K562 (cell line): ENCODE measurements around the gene ZNF81. TPM values are rescaled to one million over a fixed set of nuclear protein-coding genes. Genes with fewer than 3 reads are reported as not detected.
A peak's percentile ranks its signal among the peaks of the same experiment; 100 is the strongest.

Experiments used
- ATAC-seq: fragments of 200-7000 bp; cut with Tn5 transposase; 3 replicates; pipeline ENCODE4 v1.9.1; 2020; ENCODE audit warnings: moderate library complexity
- BruUV-seq: library from RNA; stranded (reverse); fragments of 400-500 nt; replicated peaks from 2 replicates; lab custom pipeline; 2021; lab: Mats Ljungman, UMichigan
- CTCF ChIA-PET: fragments of 300-600 bp; formaldehyde crosslinking; extraction: SDS; loops from one replicate; lab custom pipeline; 2021; ENCODE audit warnings: low intra/inter-chr PET ratio; lab: Yijun Ruan, JAX
- POLR2A ChIA-PET: fragments of 300-600, 350-650 bp; sonication (Branson Sonifier 250); formaldehyde crosslinking; extraction: SDS; loops from one replicate; lab custom pipeline; 2021; ENCODE audit warnings: antibody characterized with exemption, inconsistent platforms; lab: Yijun Ruan, JAX
- DNase-seq, 4 experiments: peaks; one replicate each; pipeline versions ENCODE4 v3.0.0 to v3.0.0-alpha.2; 2011 to 2018; ENCODE audit warnings: low spot score in 3 of 4, mixed read lengths in 3 of 4; ENCODE audit errors: extremely low read depth in 1 of 4
- FAIRE-seq: peaks from 2 replicates; lab custom pipeline; 2011; peaks lifted over from hg19 to GRCh38; lab: Jason Lieb, UNC
- H2AFZ ChIP-seq: 2 replicates; pipeline ENCODE4 v1.6.0; 2011; ENCODE audit warnings: low read depth, low read length, control low read depth, inconsistent platforms
- H3K27ac ChIP-seq: fragments of 200-600 bp; 3 replicates; pipeline ENCODE4 v1.8.0; 2011; ENCODE audit warnings: low read depth, mild to moderate bottlenecking, control low read depth, inconsistent platforms, low read length, moderate library complexity, mixed read lengths; ENCODE audit errors: extremely low read depth
- H3K27me3 ChIP-seq, 2 experiments: fragments of 300-600 bp in 1 of 2; 2 replicates in 1 of 2; 3 replicates in 1 of 2; pipeline versions ENCODE4 v1.6.0 to v1.8.0; 2011; ENCODE audit warnings: inconsistent platforms in 2 of 2, low read length in 2 of 2, mild to moderate bottlenecking in 1 of 2, mixed read lengths in 1 of 2, moderate library complexity in 1 of 2; ENCODE audit not compliant: control insufficient read depth in 2 of 2, insufficient read depth in 2 of 2
- H3K36me3 ChIP-seq: fragments of 300-600 bp; 3 replicates; pipeline ENCODE4 v1.8.0; 2011; ENCODE audit warnings: mild to moderate bottlenecking, low read length, inconsistent platforms; ENCODE audit not compliant: control insufficient read depth, insufficient read depth
- H3K4me1 ChIP-seq, 2 experiments: fragments of 200-600 bp in 1 of 2; replicated peaks in 1 of 2; 2 replicates in 1 of 2; 3 replicates in 1 of 2; pipeline versions ENCODE4 v1.5.1 to v1.8.0; 2011; ENCODE audit warnings: inconsistent platforms in 2 of 2, low read length in 2 of 2, mild to moderate bottlenecking in 1 of 2, mixed read lengths in 1 of 2, moderate library complexity in 1 of 2; ENCODE audit not compliant: control insufficient read depth in 2 of 2, insufficient read depth in 2 of 2
- H3K4me2 ChIP-seq: 2 replicates; pipeline ENCODE4 v1.6.1; 2011; ENCODE audit warnings: low read length, control low read depth, inconsistent platforms, mixed read lengths; ENCODE audit not compliant: insufficient read depth
- H3K4me3 ChIP-seq: fragments of 200-600 bp; sonication (generic), shearing (Covaris generic); 2 replicates; pipeline ENCODE4 v1.5.1; 2016; ENCODE audit warnings: control low read depth, inconsistent platforms
- H3K79me2 ChIP-seq: fragments of 200-600 bp; 3 replicates; pipeline ENCODE4 v1.8.0; 2011; ENCODE audit warnings: low read length, inconsistent platforms; ENCODE audit not compliant: control insufficient read depth, insufficient read depth
- H3K9ac ChIP-seq, 2 experiments: 2 replicates each; pipeline versions ENCODE4 v1.6.0 to v1.6.1; 2011; ENCODE audit warnings: low read depth in 2 of 2, low read length in 2 of 2, control low read depth in 1 of 2, inconsistent platforms in 1 of 2, mild to moderate bottlenecking in 1 of 2, mixed read lengths in 1 of 2; ENCODE audit not compliant: insufficient read depth in 1 of 2
- H3K9me1 ChIP-seq: one replicate; pipeline ENCODE4 v1.6.0; 2011; ENCODE audit warnings: inconsistent platforms, mild to moderate bottlenecking, low read length, moderate library complexity; ENCODE audit not compliant: control insufficient read depth, insufficient read depth
- H3K9me3 ChIP-seq: replicated peaks from 2 replicates; pipeline ENCODE4 v1.5.1; 2011; ENCODE audit warnings: low read depth, low read length, inconsistent platforms; ENCODE audit not compliant: control insufficient read depth, insufficient read depth
- H4K20me1 ChIP-seq: replicated peaks from 2 replicates; pipeline ENCODE4 v1.6.1; 2011; ENCODE audit warnings: low read length, inconsistent platforms, mixed read lengths; ENCODE audit not compliant: control insufficient read depth, insufficient read depth
- NCOR1 ChIP-seq: fragments of 450-650 bp; IDR thresholded peaks from 2 replicates; pipeline ENCODE4 v1.6.1; 2016; ENCODE audit warnings: mild to moderate bottlenecking, moderate library complexity
- ZBTB8A ChIP-seq: fragments of 450-650 bp; IDR thresholded peaks from 2 replicates; pipeline ENCODE4 v1.6.1; 2018; ENCODE audit warnings: mild to moderate bottlenecking, moderate library complexity; ENCODE audit not compliant: partially characterized antibody
- ZNF133 ChIP-seq: fragments of 250-450 bp; sonication (Bioruptor Pico); IDR thresholded peaks from 2 replicates; pipeline ENCODE4 v1.4.0; 2020; ENCODE audit warnings: mild to moderate bottlenecking
- ZNF174 ChIP-seq: fragments of 250-450 bp; sonication (Bioruptor Pico); IDR thresholded peaks from 2 replicates; pipeline ENCODE4 v1.4.0; 2020; ENCODE audit warnings: mild to moderate bottlenecking
- ZNF282 ChIP-seq: sonication (generic); formaldehyde crosslinking; IDR thresholded peaks from 2 replicates; pipeline ENCODE4 v1.8.1; 2023; ENCODE audit warnings: missing genetic modification reagents
- WGBS: fragments of 100-300 bp; shearing (Covaris generic); methylation state at CpG from one replicate; pipeline ENCODE4 v1.1.6; 2016; ENCODE audit warnings: low coverage, mixed read lengths; ENCODE audit not compliant: insufficient coverage; ENCODE audit errors: missing lambda C conversion rate; 5-methylcytosine and 5-hydroxymethylcytosine counted together
- in situ Hi-C: fragments of 300-500 bp; cut with MboI; formaldehyde crosslinking; loops from 4 replicates; pipeline ENCODE4 v1.15.0; 2018; ENCODE audit warnings: inconsistent platforms, mixed read lengths
- intact Hi-C: fragments of 100-400 bp; cut with micrococcal nuclease; formaldehyde crosslinking; loops from 2 replicates; pipeline ENCODE4 v1.14.2; 2022
- polyA plus RNA-seq, 8 experiments: library from polyadenylated mRNA; depleted of rRNA in 4 of 8; stranded (reverse) in 5 of 8; unstranded in 3 of 8; fragments of >200 nt; fragmentation: Nextera tagmentation in 2 of 8; fragmentation: Illumina TruSeq in 1 of 8; extraction: Ambion mirVana in 2 of 8; extraction: Trizol in 1 of 8; gene quantifications; 2 replicates each; pipeline versions ENCODE4 v1.2.1 to v1.2.3, GENCODE V29; 2011 to 2014; ENCODE audit warnings: inconsistent platforms in 1 of 8, missing spikeins in 1 of 8
- total RNA-seq, 7 experiments: library from RNA; depleted of rRNA in 6 of 7; stranded (reverse); fragments of >200 nt in 6 of 7; fragmentation: Illumina TruSeq in 2 of 7; extraction: Trizol in 2 of 7; gene quantifications; 2 replicates each; pipeline versions ENCODE4 v1.2.1 to v1.2.3, GENCODE V29; 2011 to 2021; ENCODE audit warnings: low replicate concordance in 1 of 7
- TF ChIP-seq, protein P1 (sequence below): fragments of 450-650 bp; IDR thresholded peaks from 2 replicates; pipeline ENCODE4 v1.6.1; 2018; ENCODE audit not compliant: partially characterized antibody

Gene ZNF81
- total and polyA plus RNA-seq, 9 of the 15 experiments (the other 6 are each of a cell fraction or from before 2014, with no cell fraction given) = 2.4 to 9.6 (median 4.9) TPM

DNA sequence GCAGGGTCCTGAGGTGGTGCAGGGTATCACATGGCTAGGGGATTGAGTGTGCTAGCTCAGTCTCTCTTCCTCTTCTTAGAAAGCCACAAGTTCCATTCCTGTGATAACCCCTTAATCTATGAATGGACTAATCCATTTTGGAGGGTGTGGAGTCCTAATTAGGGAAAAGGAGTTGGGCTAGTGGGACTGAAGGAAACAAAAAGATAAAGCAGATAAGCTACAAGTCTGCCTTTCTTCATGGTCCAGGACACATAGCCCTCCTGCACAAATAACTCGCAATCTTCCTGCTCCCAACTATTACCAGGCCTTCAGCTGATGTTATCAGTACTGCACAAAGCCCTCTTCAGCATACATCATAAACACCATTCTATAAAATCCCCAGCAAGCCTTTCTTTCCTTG lies 44.2 kb downstream of the ZNF81 start:
- Histone ChIP-seq H4K20me1 (no peaks in the 10 kb centered on the region), H3K9ac (no peak overlapping the region), H3K9me1 (no peaks in the 10 kb centered on the region), H3K4me3 (no peak overlapping the region), H3K4me1 (no peaks in the 10 kb centered on the region; a peak in 1 of 5 replicates), H3K27me3 (no peaks in the 10 kb centered on the region), H3K79me2 (no peaks in the 10 kb centered on the region), H3K36me3 (no peaks in the 10 kb centered on the region), H3K27ac (no peak overlapping the region)
- no peak for FAIRE-seq
- in situ Hi-C loops = no loop called here
- WGBS = no CpG with 5 or more reads among the region's 1 CpG
- ATAC-seq = no peak
- intact Hi-C loops = no loop called here
- DNase-seq = no peak
- ChIA-PET POLR2A (no interaction called here), CTCF (no interaction called here)
- TF ChIP-seq, protein P1, sequence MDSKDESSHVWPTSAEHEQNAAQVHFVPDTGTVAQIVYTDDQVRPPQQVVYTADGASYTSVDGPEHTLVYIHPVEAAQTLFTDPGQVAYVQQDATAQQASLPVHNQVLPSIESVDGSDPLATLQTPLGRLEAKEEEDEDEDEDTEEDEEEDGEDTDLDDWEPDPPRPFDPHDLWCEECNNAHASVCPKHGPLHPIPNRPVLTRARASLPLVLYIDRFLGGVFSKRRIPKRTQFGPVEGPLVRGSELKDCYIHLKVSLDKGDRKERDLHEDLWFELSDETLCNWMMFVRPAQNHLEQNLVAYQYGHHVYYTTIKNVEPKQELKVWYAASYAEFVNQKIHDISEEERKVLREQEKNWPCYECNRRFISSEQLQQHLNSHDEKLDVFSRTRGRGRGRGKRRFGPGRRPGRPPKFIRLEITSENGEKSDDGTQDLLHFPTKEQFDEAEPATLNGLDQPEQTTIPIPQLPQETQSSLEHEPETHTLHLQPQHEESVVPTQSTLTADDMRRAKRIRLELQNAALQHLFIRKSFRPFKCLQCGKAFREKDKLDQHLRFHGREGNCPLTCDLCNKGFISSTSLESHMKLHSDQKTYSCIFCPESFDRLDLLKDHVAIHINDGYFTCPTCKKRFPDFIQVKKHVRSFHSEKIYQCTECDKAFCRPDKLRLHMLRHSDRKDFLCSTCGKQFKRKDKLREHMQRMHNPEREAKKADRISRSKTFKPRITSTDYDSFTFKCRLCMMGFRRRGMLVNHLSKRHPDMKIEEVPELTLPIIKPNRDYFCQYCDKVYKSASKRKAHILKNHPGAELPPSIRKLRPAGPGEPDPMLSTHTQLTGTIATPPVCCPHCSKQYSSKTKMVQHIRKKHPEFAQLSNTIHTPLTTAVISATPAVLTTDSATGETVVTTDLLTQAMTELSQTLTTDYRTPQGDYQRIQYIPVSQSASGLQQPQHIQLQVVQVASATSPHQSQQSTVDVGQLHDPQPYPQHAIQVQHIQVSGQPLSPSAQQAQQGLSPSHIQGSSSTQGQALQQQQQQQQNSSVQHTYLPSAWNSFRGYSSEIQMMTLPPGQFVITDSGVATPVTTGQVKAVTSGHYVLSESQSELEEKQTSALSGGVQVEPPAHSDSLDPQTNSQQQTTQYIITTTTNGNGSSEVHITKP = peak; percentile 57
- TF ChIP-seq NCOR1 (no peak), ZBTB8A (no peak), ZNF174 (CRISPR knock-in tag) (no peak), ZNF282 (no peak), ZNF133 (CRISPR knock-in tag) (no peak)
- TF ChIP-seq, all 486 proteins: peak for 1
- no TSS peak for BruUV-seq
- H2AFZ ChIP-seq = no peak overlapping the region
- no peak overlapping the region for H3K4me2 ChIP-seq
- no peaks in the 10 kb centered on the region for H3K9me3 ChIP-seq
